AG08395 (cell line): ENCODE measurements around the gene ILF2.
A peak's percentile ranks its signal among the peaks of the same experiment; 100 is the strongest.
"Not testable (repeated sequence)": the region's sequence is repeated elsewhere in the genome, so short reads cannot be mapped to it uniquely, and the experiment has no call there.

Experiments used
- DNase-seq: peaks from one replicate; pipeline ENCODE4 v3.0.0; 2012; ENCODE audit warnings: mixed read lengths, low spot score

Gene ILF2

GRCh38 chr1:153649137-153649862 is 21.5 kb downstream of the ILF2 start:
- DNase-seq = no peak

- no peak for DNase-seq
Observed at GRCh38 chr1:153648000-153648643, 22.7 kb downstream of the ILF2 start.

- no peak for DNase-seq
Observed at GRCh38 chr1:153647346-153647714, 23.5 kb downstream of the ILF2 start.

- no peak for DNase-seq
Observed at GRCh38 chr1:153646672-153647345, 24.0 kb downstream of the ILF2 start.

- no peak for DNase-seq
Observed at GRCh38 chr1:153643816-153644215, 27.0 kb downstream of the ILF2 start.

- no peak for DNase-seq
Observed at GRCh38 chr1:153643100-153643499, 27.7 kb downstream of the ILF2 start.

- DNase-seq = no peak
Observed at GRCh38 chr1:153642161-153642560, 28.6 kb downstream of the ILF2 start.

GRCh38 chr1:153640861-153641260 is 29.9 kb downstream of the ILF2 start:
- no peak for DNase-seq

GRCh38 chr1:153640213-153640612 is 30.6 kb downstream of the ILF2 start:
- DNase-seq = not testable (repeated sequence)

GRCh38 chr1:153639280-153639679 is 31.5 kb downstream of the ILF2 start:
- no peak for DNase-seq

GRCh38 chr1:153638261-153638660 is 32.5 kb downstream of the ILF2 start:
- DNase-seq = no peak

GRCh38 chr1:153636312-153636711 is 34.5 kb downstream of the ILF2 start:
- DNase-seq = no peak

- no peak for DNase-seq
Observed at GRCh38 chr1:153635872-153636271, 34.9 kb downstream of the ILF2 start.

GRCh38 chr1:153633754-153634665 is 36.8 kb downstream of the ILF2 start, which contains the start of gene CHTOP:
TSS of gene CHTOP (plus strand) at chr1:153634066. CDS start at chr1:153636589, 2,523 bp downstream.
- peak; percentile 98 for DNase-seq

- DNase-seq = no peak
Observed at GRCh38 chr1:153633161-153633753, 37.5 kb downstream of the ILF2 start.

- no peak for DNase-seq
Observed at GRCh38 chr1:153631047-153632022, 39.5 kb downstream of the ILF2 start.

GRCh38 chr1:153630384-153630783 is 40.4 kb downstream of the ILF2 start:
- no peak for DNase-seq

- no peak for DNase-seq
Observed at GRCh38 chr1:153629971-153630370, 40.8 kb downstream of the ILF2 start.

- no peak for DNase-seq
Observed at GRCh38 chr1:153629343-153629665, 41.5 kb downstream of the ILF2 start.

GRCh38 chr1:153628638-153629342 is 42.0 kb downstream of the ILF2 start:
- DNase-seq = no peak
